ENCODE measurements around the gene TRAPPC8. TPM values are rescaled to one million over a fixed set of nuclear protein-coding genes. Genes with fewer than 3 reads are reported as not detected.
"Not testable (repeated sequence)": the region's sequence is repeated elsewhere in the genome, so short reads cannot be mapped to it uniquely, and the experiment has no call there.

The TRAPPC8 gene
- polyA plus RNA-seq, 1 experiment = 30.9 TPM

- ChIA-PET POLR2A (no interaction called here), CTCF (no interaction called here)
- DNase-seq (ENCODE audit: low read depth) = no peak
- TF ChIP-seq CTCF (IDR thresholded peaks at IDR 0.05; ENCODE audit: insufficient read depth, low read depth, low read length) = no peak
- no peaks in the 10 kb centered on the region for H3K36me3 ChIP-seq (ENCODE audit: control insufficient read depth, insufficient read depth, low read length)
- H3K4me3 ChIP-seq (ENCODE audit: low read depth, low read length) = no peak overlapping the region
- H3K27me3 ChIP-seq (ENCODE audit: control insufficient read depth, insufficient read depth, low read length) = no peaks in the 10 kb centered on the region
Observed at GRCh38 chr18:31970617-31971016, 27.7 kb upstream of the TRAPPC8 start.

- no peaks in the 10 kb centered on the region for H3K27me3 ChIP-seq (ENCODE audit: control insufficient read depth, insufficient read depth, low read length)
- H3K4me3 ChIP-seq (ENCODE audit: low read depth, low read length) = no peak overlapping the region
- H3K36me3 ChIP-seq (ENCODE audit: control insufficient read depth, insufficient read depth, low read length) = no peaks in the 10 kb centered on the region
- TF ChIP-seq CTCF (IDR thresholded peaks at IDR 0.05; ENCODE audit: insufficient read depth, low read depth, low read length) = no peak
- ChIA-PET POLR2A (no interaction called here), CTCF (interaction anchor here (1.9 kb wide), 1 partner anchor 11 kb away, joined by 6 read pairs; no protein-coding TSS in a partner anchor)
- DNase-seq (ENCODE audit: low read depth) = no peak
Observed at GRCh38 chr18:31965316-31965970, 22.5 kb upstream of the TRAPPC8 start.

GRCh38 chr18:31957728-31958127 lies 14.8 kb upstream of the TRAPPC8 start:
- no peak for TF ChIP-seq CTCF (IDR thresholded peaks at IDR 0.05; ENCODE audit: insufficient read depth, low read depth, low read length)
- CTCF ChIA-PET = interaction anchor here (1.2 to 1.5 kb wide), 2 partner anchors 65 to 135 kb away, joined by 3 read pairs; no protein-coding TSS in a partner anchor
- H3K36me3 ChIP-seq (ENCODE audit: control insufficient read depth, insufficient read depth, low read length) = no peaks in the 10 kb centered on the region
- DNase-seq (ENCODE audit: low read depth) = no peak
- H3K4me3 ChIP-seq (ENCODE audit: low read depth, low read length) = no peak overlapping the region
- POLR2A ChIA-PET = no interaction called here
- H3K27me3 ChIP-seq (ENCODE audit: control insufficient read depth, insufficient read depth, low read length) = no peaks in the 10 kb centered on the region

GRCh38 chr18:31954349-31954748 lies 11.4 kb upstream of the TRAPPC8 start:
- ChIA-PET CTCF (interaction anchor here (0.7 kb wide), 1 partner anchor 197 kb away, joined by 3 read pairs; no protein-coding TSS in a partner anchor), POLR2A (no interaction called here)
- no peak for TF ChIP-seq CTCF (IDR thresholded peaks at IDR 0.05; ENCODE audit: insufficient read depth, low read depth, low read length)
- Histone ChIP-seq H3K27me3 (ENCODE audit: control insufficient read depth, insufficient read depth, low read length) (no peaks in the 10 kb centered on the region), H3K36me3 (ENCODE audit: control insufficient read depth, insufficient read depth, low read length) (no peaks in the 10 kb centered on the region), H3K4me3 (ENCODE audit: low read depth, low read length) (no peak overlapping the region)
- no peak for DNase-seq (ENCODE audit: low read depth)

- H3K4me3 ChIP-seq (ENCODE audit: low read depth, low read length); DNase-seq (ENCODE audit: low read depth); POLR2A ChIA-PET; H3K27me3 ChIP-seq (ENCODE audit: control insufficient read depth, insufficient read depth, low read length); H3K36me3 ChIP-seq (ENCODE audit: control insufficient read depth, insufficient read depth, low read length): not testable (repeated sequence)
- CTCF ChIA-PET = interaction anchor here (0.7 kb wide), 1 partner anchor 196 kb away, joined by 3 read pairs; no protein-coding TSS in a partner anchor
Observed at GRCh38 chr18:31953699-31954098, 10.8 kb upstream of the TRAPPC8 start.

- no peaks in the 10 kb centered on the region for H3K27me3 ChIP-seq (ENCODE audit: control insufficient read depth, insufficient read depth, low read length)
- no peak for TF ChIP-seq CTCF (IDR thresholded peaks at IDR 0.05; ENCODE audit: insufficient read depth, low read depth, low read length)
- no peaks in the 10 kb centered on the region for H3K36me3 ChIP-seq (ENCODE audit: control insufficient read depth, insufficient read depth, low read length)
- ChIA-PET CTCF (no interaction called here), POLR2A (no interaction called here)
- DNase-seq (ENCODE audit: low read depth) = no peak
- H3K4me3 ChIP-seq (ENCODE audit: low read depth, low read length) = no peak overlapping the region
Observed at GRCh38 chr18:31952223-31952622, 9.3 kb upstream of the TRAPPC8 start.

Measured in BJ (cell line).